Measurements from ENCODE around the gene TEAD1. TPM values are rescaled to one million over a fixed set of nuclear protein-coding genes. Genes with fewer than 3 reads are reported as not detected.

TEAD1 gene
- total and polyA plus RNA-seq, 9 of the 15 experiments (the other 6 are each of a cell fraction or from before 2014, with no cell fraction given) = 1.7 to 17.7 (median 10.8) TPM

DNA sequence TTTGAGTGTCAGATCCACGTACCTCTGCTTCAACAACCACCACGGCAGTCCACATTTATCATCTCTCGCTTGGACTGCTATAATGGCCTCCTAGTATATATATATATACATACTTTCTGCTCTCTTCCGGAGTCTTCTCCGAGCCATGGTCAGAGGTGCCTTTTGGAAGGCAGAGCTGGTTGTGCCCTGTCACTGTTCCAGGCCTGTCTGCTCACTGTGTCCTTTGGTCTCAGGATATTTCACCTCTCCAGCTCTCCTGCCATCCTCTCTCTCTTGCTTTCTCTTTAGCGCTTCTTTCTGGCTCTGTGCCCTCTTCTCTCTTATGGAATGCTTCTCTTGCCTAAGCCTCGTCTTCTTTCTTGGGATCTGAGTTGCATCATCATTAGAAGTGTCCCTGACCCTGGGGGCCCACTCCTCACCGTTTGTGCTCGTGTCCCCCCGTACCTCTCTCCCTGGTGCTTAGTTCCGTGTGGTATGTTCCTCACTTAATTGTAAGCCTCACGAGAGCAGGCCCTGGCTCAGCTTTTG is 248.8 kb downstream of the TEAD1 start:
- Histone ChIP-seq H3K9me1 (ENCODE audit: control insufficient read depth, insufficient read depth, low read length) (no peaks in the 10 kb centered on the region), H4K20me1 (replicated peaks; ENCODE audit: control insufficient read depth, insufficient read depth, low read length) (no peaks in the 10 kb centered on the region), H3K27ac (ENCODE audit: extremely low read depth, low read depth, low read length) (no peak overlapping the region), H3K27me3 (ENCODE audit: control insufficient read depth in 2 of 2, insufficient read depth in 2 of 2, low read length in 2 of 2) (no peaks in the 10 kb centered on the region), H3K79me2 (ENCODE audit: control insufficient read depth, insufficient read depth, low read length) (no peaks in the 10 kb centered on the region), H3K4me2 (ENCODE audit: insufficient read depth, low read length) (no peak overlapping the region), H2AFZ (ENCODE audit: low read depth, low read length) (no peak overlapping the region), H3K9ac (ENCODE audit: insufficient read depth in 1 of 2, low read depth in 2 of 2, low read length in 2 of 2) (no peak overlapping the region), H3K4me3 (no peak overlapping the region), H3K9me3 (replicated peaks; ENCODE audit: control insufficient read depth, insufficient read depth, low read depth, low read length) (no peaks in the 10 kb centered on the region), H3K4me1 (replicated peaks in 1 of 2; ENCODE audit: control insufficient read depth in 2 of 2, insufficient read depth in 2 of 2, low read length in 2 of 2) (no peaks in the 10 kb centered on the region), H3K36me3 (ENCODE audit: control insufficient read depth, insufficient read depth, low read length) (no peaks in the 10 kb centered on the region)
- ChIA-PET CTCF (ENCODE audit: low intra/inter-chr PET ratio) (no interaction called here), POLR2A (interaction anchor here (1.4 kb wide), 1 partner anchor 22 kb away, joined by 4 read pairs; no protein-coding TSS in a partner anchor)
- intact Hi-C loops (cut with micrococcal nuclease) = no loop called here
- DNase-seq (ENCODE audit: extremely low read depth in 1 of 4, low spot score in 3 of 4) (no peak), ATAC-seq (no peak), FAIRE-seq (no peak)
- WGBS (ENCODE audit: insufficient coverage, low coverage, missing lambda C conversion rate) = 77% methylated on average over 11 of the region's 12 CpGs
- BruUV-seq (replicated peaks) = no TSS peak
- TF ChIP-seq ZNF764 (CRISPR knock-in tag; IDR thresholded peaks at IDR 0.05; ENCODE audit: low read depth) (no peak), ZC3H8 (IDR thresholded peaks at IDR 0.05) (no peak), ZNF354B (CRISPR knock-in tag; IDR thresholded peaks at IDR 0.05) (no peak)
- TF ChIP-seq, protein P1, sequence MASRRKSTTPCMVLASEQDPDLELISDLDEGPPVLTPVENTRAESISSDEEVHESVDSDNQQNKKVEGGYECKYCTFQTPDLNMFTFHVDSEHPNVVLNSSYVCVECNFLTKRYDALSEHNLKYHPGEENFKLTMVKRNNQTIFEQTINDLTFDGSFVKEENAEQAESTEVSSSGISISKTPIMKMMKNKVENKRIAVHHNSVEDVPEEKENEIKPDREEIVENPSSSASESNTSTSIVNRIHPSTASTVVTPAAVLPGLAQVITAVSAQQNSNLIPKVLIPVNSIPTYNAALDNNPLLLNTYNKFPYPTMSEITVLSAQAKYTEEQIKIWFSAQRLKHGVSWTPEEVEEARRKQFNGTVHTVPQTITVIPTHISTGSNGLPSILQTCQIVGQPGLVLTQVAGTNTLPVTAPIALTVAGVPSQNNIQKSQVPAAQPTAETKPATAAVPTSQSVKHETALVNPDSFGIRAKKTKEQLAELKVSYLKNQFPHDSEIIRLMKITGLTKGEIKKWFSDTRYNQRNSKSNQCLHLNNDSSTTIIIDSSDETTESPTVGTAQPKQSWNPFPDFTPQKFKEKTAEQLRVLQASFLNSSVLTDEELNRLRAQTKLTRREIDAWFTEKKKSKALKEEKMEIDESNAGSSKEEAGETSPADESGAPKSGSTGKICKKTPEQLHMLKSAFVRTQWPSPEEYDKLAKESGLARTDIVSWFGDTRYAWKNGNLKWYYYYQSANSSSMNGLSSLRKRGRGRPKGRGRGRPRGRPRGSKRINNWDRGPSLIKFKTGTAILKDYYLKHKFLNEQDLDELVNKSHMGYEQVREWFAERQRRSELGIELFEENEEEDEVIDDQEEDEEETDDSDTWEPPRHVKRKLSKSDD (conservative IDR thresholded peaks at IDR 0.05; ENCODE audit: low read length) = no peak
- in situ Hi-C loops (cut with MboI) = no loop called here
